GM21619 (cell line): ENCODE measurements around the gene RFNG.

Experiments used
- ATAC-seq: cut with Tn5 transposase; IDR thresholded peaks from one replicate; pipeline ENCODE4 v1.9.1; 2021; ENCODE audit not compliant: unreplicated experiment

The RFNG gene

DNA sequence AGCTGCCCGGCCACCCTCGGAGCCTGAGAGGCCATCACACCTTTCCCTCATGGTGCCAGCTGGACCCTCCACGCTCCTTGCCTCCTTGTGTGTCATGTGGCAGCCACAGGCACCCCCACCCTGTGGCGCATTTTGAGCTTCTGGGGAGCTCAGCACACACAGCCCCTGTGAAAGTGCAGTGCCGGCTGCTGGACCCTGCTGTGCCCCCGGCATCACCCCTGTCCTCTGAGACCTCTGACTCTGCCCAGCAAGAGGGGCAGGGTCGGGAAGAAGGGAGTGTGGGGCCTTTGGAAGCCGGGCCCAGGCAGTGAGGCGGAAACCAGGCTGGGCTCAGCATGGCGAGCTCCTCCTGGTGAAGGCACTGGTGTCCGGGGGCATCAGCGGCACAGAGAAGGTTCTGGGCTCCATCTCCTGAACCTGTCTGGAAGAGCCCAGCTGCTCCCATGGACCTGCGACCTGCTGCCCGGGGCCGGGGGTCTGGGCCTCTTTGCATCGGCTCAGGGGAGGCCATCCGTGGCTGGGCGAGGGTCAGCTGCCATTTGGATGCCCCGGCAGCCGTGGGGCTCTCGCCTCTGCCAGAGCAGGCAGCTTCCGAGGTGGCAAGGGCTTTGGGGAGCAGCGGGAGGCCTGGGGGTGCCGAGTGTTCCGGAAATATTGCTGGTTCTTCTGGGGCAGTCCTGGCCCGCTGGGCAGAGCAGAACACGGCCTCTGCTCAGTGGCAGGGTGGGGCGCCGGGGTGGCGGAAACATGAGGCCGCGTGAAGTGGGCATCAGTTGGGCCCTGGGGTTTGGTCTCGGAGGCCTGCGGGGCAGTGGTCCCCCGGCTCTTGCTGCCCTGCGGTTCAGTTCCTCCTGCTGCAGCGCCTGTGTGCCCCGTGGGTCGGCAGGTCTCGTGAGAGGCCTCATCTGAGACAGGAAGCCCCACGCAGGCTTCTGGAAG, 46.8 kb downstream of the RFNG start:
- no peak for ATAC-seq

DNA sequence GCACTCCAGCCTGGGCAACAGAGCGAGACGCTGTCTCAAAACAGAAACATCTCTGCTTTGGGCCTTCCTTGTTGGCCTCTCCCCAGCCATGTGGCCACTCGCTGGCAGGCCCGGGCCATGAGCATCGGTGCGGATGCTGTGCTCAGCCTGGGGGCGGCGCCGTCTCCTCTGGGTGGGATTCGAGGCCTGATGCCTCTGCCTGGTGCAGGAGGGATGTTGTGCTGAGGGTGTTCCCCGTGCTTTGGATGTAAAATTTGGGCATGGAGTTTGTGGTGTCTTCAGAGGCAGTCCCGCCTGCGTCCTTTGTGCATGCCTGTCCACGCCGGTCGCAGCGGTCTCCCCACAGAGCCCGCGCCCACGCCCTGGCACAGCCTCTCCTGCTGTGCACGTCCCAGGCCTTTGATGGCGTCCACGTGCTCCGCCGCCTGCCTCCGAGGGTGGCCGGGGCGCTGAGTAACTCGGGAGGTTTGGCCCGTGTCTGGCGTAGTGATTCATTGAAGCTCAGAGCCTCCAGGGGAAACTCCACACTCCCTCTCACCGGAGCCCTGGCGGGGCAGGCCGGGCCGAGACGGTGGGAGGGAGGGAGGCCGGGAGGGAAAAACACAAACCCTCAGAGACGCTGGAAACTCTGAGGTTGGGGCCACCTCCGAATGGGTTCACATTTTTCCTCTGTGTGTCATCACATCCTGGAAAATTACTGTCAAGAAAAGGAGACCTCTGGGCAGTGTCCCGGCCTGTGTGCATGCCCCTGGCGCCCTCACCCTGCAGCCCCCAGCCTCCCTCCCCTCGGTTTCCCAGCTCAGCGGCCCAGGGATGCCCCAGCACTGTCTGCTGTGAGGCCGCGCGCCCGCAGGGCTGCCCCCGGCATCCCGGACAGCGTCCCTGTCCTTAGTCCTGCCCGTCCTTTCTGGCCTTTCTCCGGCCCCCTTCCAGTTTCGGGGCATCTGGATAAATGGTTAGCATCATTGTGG, 47.9 kb downstream of the RFNG start:
- ATAC-seq = no peak

DNA sequence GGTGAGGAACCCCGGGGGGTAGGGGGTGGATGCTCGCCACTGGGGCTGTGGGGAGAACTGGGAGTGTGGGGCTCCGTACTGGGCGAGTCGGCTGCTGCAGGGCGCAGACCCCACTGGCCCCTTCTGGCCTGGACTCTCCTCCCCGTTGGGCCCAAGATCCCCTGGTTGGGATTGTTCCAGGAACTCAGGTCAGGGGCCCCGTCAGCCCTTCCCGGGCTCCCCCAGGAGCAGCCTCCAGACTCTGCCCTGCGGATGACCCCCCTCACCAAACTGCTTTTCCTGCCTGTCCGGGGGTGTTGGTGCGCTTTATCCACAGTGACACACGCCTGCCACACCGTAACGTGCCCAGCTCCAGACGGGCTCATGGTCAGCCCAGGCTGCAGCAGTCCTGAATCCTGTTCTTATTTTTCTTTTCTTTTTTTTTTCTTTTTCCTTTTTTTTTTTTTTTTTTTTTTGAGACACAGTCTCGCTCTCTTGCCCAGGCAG, 50.0 kb downstream of the RFNG start:
- no peak for ATAC-seq

GRCh38 chr17:82000803-82001570, 50.6 kb downstream of the RFNG start:
- no peak for ATAC-seq

DNA sequence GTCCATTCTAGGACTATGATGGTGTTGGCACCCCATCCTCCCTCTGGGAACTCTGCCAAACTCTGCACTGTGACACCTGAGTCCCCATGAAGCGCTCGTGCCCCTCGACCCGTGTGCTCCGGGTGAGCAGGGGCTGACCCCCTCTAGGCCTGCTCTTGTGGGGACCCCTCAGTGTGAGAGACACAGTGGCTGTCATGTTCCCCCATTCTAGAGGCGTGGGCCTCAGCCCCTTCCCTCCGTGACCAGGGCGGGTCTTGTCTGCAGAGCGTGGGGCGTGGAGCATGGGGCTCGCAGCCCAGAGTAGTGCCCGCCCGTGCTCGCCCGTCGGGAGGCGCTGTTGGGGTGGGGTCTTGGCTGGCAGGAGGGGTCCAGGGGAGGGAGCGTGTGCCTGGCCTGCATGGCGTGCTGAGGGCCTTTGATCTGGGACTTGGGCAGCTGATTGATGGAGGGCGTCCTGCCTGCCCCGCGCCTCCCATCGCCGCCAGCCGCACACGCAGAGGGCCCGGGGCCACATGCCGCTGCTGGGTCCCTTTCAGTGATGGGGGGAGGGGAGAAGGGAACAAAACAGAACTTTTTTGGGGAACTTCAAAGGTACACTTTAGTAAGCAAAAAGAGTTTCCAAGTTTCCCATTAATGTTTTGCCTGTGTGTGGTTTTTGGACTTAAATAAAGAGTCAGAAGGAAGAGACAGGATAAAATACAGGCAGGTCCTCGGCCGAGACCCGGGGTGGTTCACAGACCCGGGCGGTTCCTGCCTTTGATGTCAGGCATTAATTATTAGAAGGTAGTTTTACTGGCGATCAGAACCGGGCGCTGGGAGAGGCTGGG, 51.4 kb downstream of the RFNG start:
- ATAC-seq = no peak

DNA sequence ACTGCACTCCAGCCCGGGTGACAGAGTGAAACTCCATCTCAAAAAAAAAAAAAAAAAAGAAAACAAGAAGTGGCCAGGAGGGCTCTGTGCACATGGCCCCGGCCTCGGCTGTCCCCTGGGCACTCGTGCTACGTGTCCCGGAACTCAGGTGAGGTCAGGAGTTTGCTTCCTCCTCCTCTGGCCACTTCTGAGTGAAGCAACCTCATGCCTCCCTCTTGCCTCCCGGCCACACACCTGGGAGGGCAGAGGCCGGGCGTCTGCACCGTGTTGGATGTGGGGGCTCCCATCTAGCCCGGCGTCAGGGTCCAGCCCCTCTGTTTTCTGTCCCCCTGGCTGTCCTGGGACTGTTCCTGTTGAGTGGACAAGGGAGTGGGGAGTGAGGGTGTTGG, 52.0 kb downstream of the RFNG start:
- no peak for ATAC-seq

GRCh38 chr17:81998691-81999438, 52.7 kb downstream of the RFNG start:
- ATAC-seq = no peak

DNA sequence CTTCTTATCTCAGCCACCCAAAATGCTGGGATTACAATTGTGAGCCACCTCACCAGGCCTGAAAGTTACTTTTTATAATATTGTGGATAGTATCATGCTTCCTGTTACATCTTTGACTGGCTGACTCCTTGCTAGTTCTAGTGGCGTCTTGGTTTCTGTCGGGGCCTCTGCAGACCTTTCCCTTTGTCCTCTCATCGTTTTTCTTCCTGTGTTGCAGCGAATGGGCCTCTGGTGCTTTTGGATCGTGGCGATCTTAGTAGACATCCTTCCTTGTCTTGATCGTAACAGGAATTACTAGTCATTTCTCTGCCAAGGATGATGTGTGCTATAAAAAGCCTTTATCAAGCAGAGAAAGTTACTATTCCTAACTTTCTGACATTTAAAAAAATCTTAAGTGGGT, 53.4 kb downstream of the RFNG start:
- no peak for ATAC-seq
